ENCODE measurements around the gene DR1. TPM values are rescaled to one million over a fixed set of nuclear protein-coding genes. Genes with fewer than 3 reads are reported as not detected.

Gene DR1
- total and polyA plus RNA-seq, 2 of the 13 experiments (the other 11 are each of a cell fraction or from before 2014, with no cell fraction given), result 17.8 to 42.3 TPM

GRCh38 chr1:93301131-93301530, 44.6 kb upstream of the DR1 start:
- TF ChIP-seq IRX3 (CRISPR knock-in tag; IDR thresholded peaks at IDR 0.05; ENCODE audit: borderline replicate concordance, low read depth), result no peak
- TF ChIP-seq TSC22D2 (CRISPR knock-in tag; IDR thresholded peaks at IDR 0.05; ENCODE audit: borderline replicate concordance), result no peak
- TF ChIP-seq TOE1 (CRISPR knock-in tag; IDR thresholded peaks at IDR 0.05), result no peak
- TF ChIP-seq AHR (CRISPR knock-in tag; IDR thresholded peaks at IDR 0.05), result no peak
- no peak for FAIRE-seq
- H3K4me3 ChIP-seq (replicated peaks in 1 of 3; ENCODE audit: insufficient read depth in 1 of 3, low read depth in 2 of 3, low read length in 3 of 3), result no peak overlapping the region
- no peaks in the 10 kb centered on the region for H4K20me1 ChIP-seq (ENCODE audit: insufficient read depth, low read length)
- no peak for DNase-seq (ENCODE audit: low spot score)
- H3K9ac ChIP-seq (ENCODE audit: insufficient read depth, low read depth, low read length), result no peak overlapping the region
- ATAC-seq, result no peak
- no peaks in the 10 kb centered on the region for H3K27me3 ChIP-seq (ENCODE audit: control insufficient read depth in 1 of 2, insufficient read depth in 2 of 2, low read length in 2 of 2)
- BruUV-seq (replicated peaks), result no TSS peak
- CTCF ChIA-PET (ENCODE audit: low intra/inter-chr PET ratio, low total read pairs), result no interaction called here
- H3K4me1 ChIP-seq (ENCODE audit: insufficient read depth, low read length), result no peaks in the 10 kb centered on the region
- intact Hi-C loops (cut with micrococcal nuclease; ENCODE audit: unreplicated experiment), result loop anchor here (5.0 to 10.0 kb wide), 2 partner anchors 136 to 544 kb away; no protein-coding TSS in a partner anchor
- H3K27ac ChIP-seq (ENCODE audit: extremely low read length, insufficient read depth, low read length), result no peak overlapping the region
- H3K4me2 ChIP-seq (ENCODE audit: low read depth, low read length), result no peak overlapping the region
- in situ Hi-C loops (cut with HindIII; ENCODE audit: extremely low pct_ligation_motif_present, low pct_unique_long_range_greater_than_20kb), result loop anchor here (5.0 kb wide), 1 partner anchor 46 kb away; the partner anchor contains the start of gene DR1
- no peaks in the 10 kb centered on the region for H3K36me3 ChIP-seq (replicated peaks in 1 of 2; ENCODE audit: control insufficient read depth in 1 of 2, insufficient read depth in 2 of 2, low read length in 2 of 2)
- no peaks in the 10 kb centered on the region for H3K9me3 ChIP-seq (ENCODE audit: low read length)
- no peaks in the 10 kb centered on the region for H3K79me2 ChIP-seq (ENCODE audit: insufficient read depth, low read length)
- POLR2A ChIA-PET, result no interaction called here
- WGBS (ENCODE audit: low lambda C conversion rate), result 64% methylated on average over 1 of the region's 1 CpG
- H2AFZ ChIP-seq (ENCODE audit: low read length), result no peak overlapping the region

DNA sequence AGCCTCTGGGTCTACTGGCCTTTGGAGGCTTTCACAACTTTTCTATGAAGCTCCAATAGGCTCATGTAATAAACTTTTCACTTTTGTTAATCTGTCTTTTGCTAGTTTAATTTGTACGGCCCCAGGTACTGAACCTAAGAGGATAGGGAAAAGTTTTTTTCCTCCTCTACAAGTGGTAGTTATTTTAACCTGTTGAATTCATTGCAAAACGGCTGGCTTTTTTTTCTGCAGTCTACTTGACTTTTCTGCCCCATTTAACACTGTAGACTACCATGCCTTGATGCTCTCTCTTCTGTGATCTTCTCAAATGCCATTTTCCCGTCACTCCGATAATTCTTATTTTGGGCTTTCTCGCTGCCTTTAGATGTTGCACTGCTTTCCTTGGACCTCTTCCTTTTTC, 43.6 kb upstream of the DR1 start:
- no peak for ATAC-seq
- no peaks in the 10 kb centered on the region for H3K4me1 ChIP-seq (ENCODE audit: insufficient read depth, low read length)
- intact Hi-C loops (cut with micrococcal nuclease; ENCODE audit: unreplicated experiment) (loop anchor here (5.0 to 10.0 kb wide), 2 partner anchors 135 to 543 kb away; no protein-coding TSS in a partner anchor), in situ Hi-C loops (cut with HindIII; ENCODE audit: extremely low pct_ligation_motif_present, low pct_unique_long_range_greater_than_20kb) (loop anchor here (5.0 kb wide), 1 partner anchor 45 kb away; the partner anchor contains the start of gene DR1)
- H4K20me1 ChIP-seq (ENCODE audit: insufficient read depth, low read length), result no peaks in the 10 kb centered on the region
- H3K27me3 ChIP-seq (ENCODE audit: control insufficient read depth in 1 of 2, insufficient read depth in 2 of 2, low read length in 2 of 2), result no peaks in the 10 kb centered on the region
- no peak overlapping the region for H2AFZ ChIP-seq (ENCODE audit: low read length)
- no TSS peak for BruUV-seq (replicated peaks)
- CTCF ChIA-PET (ENCODE audit: low intra/inter-chr PET ratio, low total read pairs), result no interaction called here
- no peak overlapping the region for H3K4me2 ChIP-seq (ENCODE audit: low read depth, low read length)
- no peak for DNase-seq (ENCODE audit: low spot score)
- H3K36me3 ChIP-seq (replicated peaks in 1 of 2; ENCODE audit: control insufficient read depth in 1 of 2, insufficient read depth in 2 of 2, low read length in 2 of 2), result no peaks in the 10 kb centered on the region
- WGBS (ENCODE audit: low lambda C conversion rate), result 77% methylated on average over 5 of the region's 5 CpGs
- H3K4me3 ChIP-seq (replicated peaks in 1 of 3; ENCODE audit: insufficient read depth in 1 of 3, low read depth in 2 of 3, low read length in 3 of 3), result no peak overlapping the region
- no peak for FAIRE-seq
- no peak overlapping the region for H3K9ac ChIP-seq (ENCODE audit: insufficient read depth, low read depth, low read length)
- H3K79me2 ChIP-seq (ENCODE audit: insufficient read depth, low read length), result no peaks in the 10 kb centered on the region
- POLR2A ChIA-PET, result no interaction called here
- H3K27ac ChIP-seq (ENCODE audit: extremely low read length, insufficient read depth, low read length), result no peak overlapping the region
- no peaks in the 10 kb centered on the region for H3K9me3 ChIP-seq (ENCODE audit: low read length)
- TF ChIP-seq KDM2A (CRISPR knock-in tag; IDR thresholded peaks at IDR 0.05; ENCODE audit: borderline replicate concordance, low read depth) (no peak), SIN3A (IDR thresholded peaks at IDR 0.05; ENCODE audit: borderline replicate concordance, low read depth, low read length) (no peak), SETDB1 (CRISPR knock-in tag; IDR thresholded peaks at IDR 0.05; ENCODE audit: borderline replicate concordance) (no peak), LCORL (IDR thresholded peaks at IDR 0.05) (no peak), LCORL (CRISPR knock-in tag; IDR thresholded peaks at IDR 0.05) (no peak), MYC (CRISPR knock-in tag; IDR thresholded peaks at IDR 0.05; ENCODE audit: borderline replicate concordance) (no peak), EP300 (IDR thresholded peaks at IDR 0.05; ENCODE audit: low read depth in 2 of 2, low read length in 2 of 2) (no peak), EP300 (CRISPR knock-in tag; IDR thresholded peaks at IDR 0.05; ENCODE audit: borderline replicate concordance) (no peak), ZSCAN9 (CRISPR knock-in tag; IDR thresholded peaks at IDR 0.05; ENCODE audit: borderline replicate concordance) (no peak), PLRG1 (conservative IDR thresholded peaks at IDR 0.05) (no peak), PHB2 (IDR thresholded peaks at IDR 0.05; ENCODE audit: partially characterized antibody) (no peak), ATF7-NPFF (CRISPR knock-in tag; IDR thresholded peaks at IDR 0.05; ENCODE audit: low read depth) (no peak)

Data from HepG2 (cell line).